Measurements from ENCODE around the gene ONECUT1. TPM values are rescaled to one million over a fixed set of nuclear protein-coding genes. Genes with fewer than 3 reads are reported as not detected.
"Not testable (repeated sequence)": the region's sequence is repeated elsewhere in the genome, so short reads cannot be mapped to it uniquely, and the experiment has no call there.

Gene ONECUT1
- total RNA-seq, 2 donors from 2014 or later, result 1.8 to 5.3 TPM

GRCh38 chr15:52822475-52822874, 32.3 kb upstream of the ONECUT1 start:
- H3K4me1 Mint-ChIP-seq, result no peaks in the 10 kb centered on the region
- no peaks in the 10 kb centered on the region for H3K27me3 ChIP-seq (ENCODE audit: control insufficient read depth, insufficient read depth, low read length, poor library complexity, severe bottlenecking)
- peaks cover 5% of the 10 kb centered on the region for H3K9me3 ChIP-seq (ENCODE audit: control insufficient read depth, low read length)
- no peaks in the 10 kb centered on the region for H3K4me1 ChIP-seq (ENCODE audit: control insufficient read depth, insufficient read depth, low read length)
- H3K4me3 Mint-ChIP-seq, result no peak overlapping the region
- H3K27ac Mint-ChIP-seq, result no peak overlapping the region
- 80 to 91% methylated on average over 2 of the region's 2 CpGs for WGBS, 2 experiments (ENCODE audit: insufficient coverage in 1 of 2, insufficient read length in 1 of 2)
- peaks cover 12% of the 10 kb centered on the region for H3K27me3 Mint-ChIP-seq (ENCODE audit: insufficient read depth)
- no peak overlapping the region for H3K9ac ChIP-seq (ENCODE audit: extremely low read depth, low read length, poor library complexity, severe bottlenecking)
- H3K27ac ChIP-seq (ENCODE audit: low read depth, low read length), result no peak overlapping the region
- H3K36me3 Mint-ChIP-seq (ENCODE audit: low read depth), result no peaks in the 10 kb centered on the region
- DNase-seq, result no peak
- H3K9me3 Mint-ChIP-seq, result peaks cover 17% of the 10 kb centered on the region
- TF ChIP-seq CTCF (conservative IDR thresholded peaks at IDR 0.05), result no peak
- H3K4me3 ChIP-seq (ENCODE audit: low read length), result no peak overlapping the region
- no peaks in the 10 kb centered on the region for H3K36me3 ChIP-seq (ENCODE audit: control insufficient read depth, insufficient read depth, low read length)

- Mint-ChIP-seq H3K27ac (no peak overlapping the region), H3K4me1 (no peaks in the 10 kb centered on the region), H3K36me3 (ENCODE audit: low read depth) (no peaks in the 10 kb centered on the region), H3K4me3 (no peak overlapping the region), H3K27me3 (ENCODE audit: insufficient read depth) (peaks cover 6% of the 10 kb centered on the region), H3K9me3 (peaks cover 18% of the 10 kb centered on the region)
- Histone ChIP-seq H3K27ac (ENCODE audit: low read depth, low read length) (no peak overlapping the region), H3K9ac (ENCODE audit: extremely low read depth, low read length, poor library complexity, severe bottlenecking) (no peak overlapping the region), H3K27me3 (ENCODE audit: control insufficient read depth, insufficient read depth, low read length, poor library complexity, severe bottlenecking) (no peaks in the 10 kb centered on the region), H3K4me3 (ENCODE audit: low read length) (no peak overlapping the region), H3K36me3 (ENCODE audit: control insufficient read depth, insufficient read depth, low read length) (no peaks in the 10 kb centered on the region), H3K4me1 (ENCODE audit: control insufficient read depth, insufficient read depth, low read length) (no peaks in the 10 kb centered on the region), H3K9me3 (ENCODE audit: control insufficient read depth, low read length) (peaks cover 5% of the 10 kb centered on the region)
- no peak for TF ChIP-seq CTCF (conservative IDR thresholded peaks at IDR 0.05)
- DNase-seq, result no peak
- WGBS, 2 experiments (ENCODE audit: insufficient coverage in 1 of 2, insufficient read length in 1 of 2), result 87 to 89% methylated on average over 3 to 4 of the region's 4 CpGs
These were observed 29.1 kb upstream of the ONECUT1 start for GRCh38 chr15:52819253-52819652.

- not testable (repeated sequence) for H3K9me3 ChIP-seq (ENCODE audit: control insufficient read depth, low read length); H3K4me1 Mint-ChIP-seq; H3K27me3 Mint-ChIP-seq (ENCODE audit: insufficient read depth); H3K4me1 ChIP-seq (ENCODE audit: control insufficient read depth, insufficient read depth, low read length); H3K9ac ChIP-seq (ENCODE audit: extremely low read depth, low read length, poor library complexity, severe bottlenecking); H3K27ac ChIP-seq (ENCODE audit: low read depth, low read length); DNase-seq; H3K27ac Mint-ChIP-seq; H3K36me3 Mint-ChIP-seq (ENCODE audit: low read depth); H3K4me3 ChIP-seq (ENCODE audit: low read length); H3K4me3 Mint-ChIP-seq; H3K36me3 ChIP-seq (ENCODE audit: control insufficient read depth, insufficient read depth, low read length); H3K27me3 ChIP-seq (ENCODE audit: control insufficient read depth, insufficient read depth, low read length, poor library complexity, severe bottlenecking)
- peaks cover 12% of the 10 kb centered on the region for H3K9me3 Mint-ChIP-seq
- WGBS, 2 experiments (ENCODE audit: insufficient coverage in 1 of 2, insufficient read length in 1 of 2), result no CpG with 5 or more reads among the region's 1 CpG
These were observed 25.8 kb upstream of the ONECUT1 start for GRCh38 chr15:52815899-52816298.

- Histone ChIP-seq H3K36me3 (ENCODE audit: control insufficient read depth, insufficient read depth, low read length) (no peaks in the 10 kb centered on the region), H3K4me1 (ENCODE audit: control insufficient read depth, insufficient read depth, low read length) (no peaks in the 10 kb centered on the region), H3K4me3 (ENCODE audit: low read length) (no peak overlapping the region), H3K9ac (ENCODE audit: extremely low read depth, low read length, poor library complexity, severe bottlenecking) (no peak overlapping the region), H3K9me3 (ENCODE audit: control insufficient read depth, low read length) (no peaks in the 10 kb centered on the region), H3K27me3 (ENCODE audit: control insufficient read depth, insufficient read depth, low read length, poor library complexity, severe bottlenecking) (peaks cover 40% of the 10 kb centered on the region), H3K27ac (ENCODE audit: low read depth, low read length) (no peak overlapping the region)
- H3K27me3 Mint-ChIP-seq (ENCODE audit: insufficient read depth), result peaks cover 16% of the 10 kb centered on the region
- no peak for DNase-seq
- H3K4me1 Mint-ChIP-seq, result peaks cover 33% of the 10 kb centered on the region
- 100% methylated on average over 1 of the region's 2 CpGs for WGBS, 2 experiments (ENCODE audit: insufficient coverage in 1 of 2, insufficient read length in 1 of 2)
- no peak overlapping the region for H3K4me3 Mint-ChIP-seq
- no peaks in the 10 kb centered on the region for H3K9me3 Mint-ChIP-seq
- H3K27ac Mint-ChIP-seq, result no peak overlapping the region
- no peak for TF ChIP-seq CTCF (conservative IDR thresholded peaks at IDR 0.05)
- no peaks in the 10 kb centered on the region for H3K36me3 Mint-ChIP-seq (ENCODE audit: low read depth)
These were observed 18.9 kb upstream of the ONECUT1 start for GRCh38 chr15:52808996-52809395.
